Stimulated activated CD4-positive, alpha-beta T cell treated with anti-CD3 and anti-CD28 coated beads, Interleukin-2, amount 100 ng/mL, for 4 hours (primary cell): ENCODE data around the gene MAGI2.

Source experiments
- DNase-seq: peaks from one replicate; pipeline ENCODE4 v3.0.0-alpha.2; 2020; ENCODE audit warnings: low read depth

MAGI2 gene

GRCh38 chr7:79453558-79454360, at the start of gene MAGI2:
TSS of gene MAGI2 (minus strand) at chr7:79453667. CDS start at chr7:79453320, 347 bp downstream.
- no peak for DNase-seq

GRCh38 chr7:79502151-79502550, 48.7 kb upstream of the MAGI2 start:
- no peak for DNase-seq

GRCh38 chr7:79500759-79501158, 47.3 kb upstream of the MAGI2 start:
- no peak for DNase-seq

GRCh38 chr7:79497728-79498127, 44.3 kb upstream of the MAGI2 start:
- no peak for DNase-seq

- DNase-seq = no peak
Measured at GRCh38 chr7:79495544-79496272, 42.2 kb upstream of the MAGI2 start.

GRCh38 chr7:79494046-79494445, 40.6 kb upstream of the MAGI2 start:
- DNase-seq = no peak

- no peak for DNase-seq
Measured at GRCh38 chr7:79489371-79489770, 35.9 kb upstream of the MAGI2 start.

GRCh38 chr7:79478386-79478785, 24.9 kb upstream of the MAGI2 start:
- DNase-seq = no peak

- no peak for DNase-seq
Measured at GRCh38 chr7:79475455-79475854, 22.0 kb upstream of the MAGI2 start.

GRCh38 chr7:79471699-79472098, 18.2 kb upstream of the MAGI2 start:
- no peak for DNase-seq

- DNase-seq = no peak
Measured at GRCh38 chr7:79471283-79471682, 17.8 kb upstream of the MAGI2 start.

- no peak for DNase-seq
Measured at GRCh38 chr7:79465551-79465950, 12.1 kb upstream of the MAGI2 start.

- DNase-seq = no peak
Measured at GRCh38 chr7:79464051-79464450, 10.6 kb upstream of the MAGI2 start.

- no peak for DNase-seq
Measured at GRCh38 chr7:79462390-79462789, 8.9 kb upstream of the MAGI2 start.

GRCh38 chr7:79461660-79462059, 8.2 kb upstream of the MAGI2 start:
- DNase-seq = no peak

GRCh38 chr7:79459381-79459780, 5.9 kb upstream of the MAGI2 start:
- no peak for DNase-seq

- no peak for DNase-seq
Measured at GRCh38 chr7:79458796-79459195, 5.3 kb upstream of the MAGI2 start.

GRCh38 chr7:79455173-79455790, 1.8 kb upstream of the MAGI2 start:
- no peak for DNase-seq

- no peak for DNase-seq
Measured at GRCh38 chr7:79454361-79454960, 994 bp upstream of the MAGI2 start.

GRCh38 chr7:79453266-79453557, 255 bp downstream of the MAGI2 start:
- DNase-seq = no peak

- DNase-seq = no peak
Measured at GRCh38 chr7:79452495-79453265, 787 bp downstream of the MAGI2 start.

GRCh38 chr7:79452032-79452494, 1.4 kb downstream of the MAGI2 start:
- DNase-seq = no peak
